B cell (primary cell): ENCODE measurements around the gene BTN3A1. TPM values are rescaled to one million over a fixed set of nuclear protein-coding genes. Genes with fewer than 3 reads are reported as not detected.

Experiments
- ATAC-seq: fragments of 200-7000 bp; cut with Tn5 transposase; one replicate; pipeline ENCODE4 v1.10.0; 2021; ENCODE audit warnings: low read depth, mild to moderate bottlenecking, moderate number of reproducible peaks, moderate library complexity
- CTCF ChIA-PET: fragments of 350-600 bp; sonication (Branson Sonifier 250); formaldehyde crosslinking; loops from one replicate; lab custom pipeline; 2021; ENCODE audit warnings: antibody characterized with exemption, inconsistent platforms; lab: Charles Lee
- POLR2A ChIA-PET: fragments of 350-600 bp; sonication (Branson Sonifier 250); formaldehyde crosslinking; loops from one replicate; lab custom pipeline; 2021; ENCODE audit warnings: antibody characterized with exemption; lab: Charles Lee
- DNase-seq: peaks from one replicate; pipeline ENCODE4 v3.0.0; 2013
- H2AFZ ChIP-seq: 2 replicates; pipeline ENCODE4 v1.6.1; 2012; ENCODE audit warnings: mild to moderate bottlenecking, low read depth, low read length; ENCODE audit not compliant: insufficient read depth, poor library complexity, severe bottlenecking
- H3K27ac ChIP-seq, 2 donors: 1 replicate in 1 of 2; 2 replicates in 1 of 2; pipeline ENCODE4 v1.5.1; 2012 to 2013; ENCODE audit warnings: low read length in 2 of 2, mild to moderate bottlenecking in 2 of 2, moderate library complexity in 1 of 2
- H3K27me3 ChIP-seq, 4 experiments: fragments of 200-600 bp in 1 of 4; sonication (generic) in 1 of 4; replicated peaks in 1 of 4; 1 replicate in 2 of 4; 2 replicates in 2 of 4; pipeline versions ENCODE4 v1.6.1 to v1.7.0; 2013 to 2016; ENCODE audit warnings: low read length in 3 of 4, mild to moderate bottlenecking in 2 of 4, mixed read lengths in 1 of 4, moderate library complexity in 1 of 4; ENCODE audit not compliant: insufficient read depth in 4 of 4, control insufficient read depth in 3 of 4; ENCODE audit errors: control extremely low read depth in 1 of 4
- H3K36me3 ChIP-seq, 2 experiments: replicated peaks in 1 of 2; 1 replicate in 1 of 2; 2 replicates in 1 of 2; pipeline versions ENCODE4 v1.6.1 to v1.7.1; 2013; ENCODE audit warnings: low read length in 1 of 2; ENCODE audit not compliant: insufficient read depth in 2 of 2, control insufficient read depth in 1 of 2; ENCODE audit errors: control extremely low read depth in 1 of 2, extremely low read depth in 1 of 2
- H3K4me1 ChIP-seq, 2 donors: fragments of 200-600 bp in 1 of 2; sonication (generic) in 1 of 2; 1 replicate in 1 of 2; 2 replicates in 1 of 2; pipeline versions ENCODE4 v1.5.1 to v1.6.1; 2013 to 2017; ENCODE audit warnings: low read length in 2 of 2; ENCODE audit not compliant: control insufficient read depth in 2 of 2, insufficient read depth in 2 of 2
- H3K4me2 ChIP-seq: replicated peaks from 2 replicates; pipeline ENCODE3; 2012; ENCODE audit warnings: mild to moderate bottlenecking, low read depth, low read length; ENCODE audit not compliant: poor library complexity, severe bottlenecking
- H3K4me3 ChIP-seq, 5 experiments: fragments of 200-600 bp in 1 of 5; sonication (generic) in 1 of 5; 1 replicate in 3 of 5; 2 replicates in 2 of 5; pipeline versions ENCODE4 v1.5.1 to v1.7.0; 2011 to 2016; ENCODE audit warnings: low read length in 4 of 5, mild to moderate bottlenecking in 4 of 5, low read depth in 2 of 5, control low read depth in 1 of 5, moderate library complexity in 1 of 5; ENCODE audit not compliant: insufficient read depth in 1 of 5; ENCODE audit errors: control extremely low read depth in 1 of 5, extremely low read depth in 1 of 5
- H3K79me2 ChIP-seq: fragments of 200-600 bp; sonication (generic); one replicate; pipeline ENCODE4 v1.6.0; 2016; ENCODE audit warnings: low read length; ENCODE audit not compliant: control insufficient read depth, insufficient read depth
- H3K9ac ChIP-seq: fragments of 200-600 bp; sonication (generic); 2 replicates; pipeline ENCODE4 v1.6.1; 2017; ENCODE audit warnings: mild to moderate bottlenecking, low read length, moderate library complexity
- H3K9me3 ChIP-seq, 3 donors: one replicate each; pipeline versions ENCODE4 v1.6.1 to v1.7.1; 2013; ENCODE audit warnings: low read length in 2 of 3; ENCODE audit not compliant: control insufficient read depth in 2 of 3, insufficient read depth in 1 of 3; ENCODE audit errors: control extremely low read depth in 1 of 3
- H4K20me1 ChIP-seq: 2 replicates; pipeline ENCODE4 v1.6.0; 2012; ENCODE audit warnings: mild to moderate bottlenecking, low read length; ENCODE audit not compliant: insufficient read depth, control insufficient read depth, poor library complexity, severe bottlenecking
- H3K27ac Mint-ChIP-seq: one replicate; pipeline ENCODE4 v1.8.0; 2021; ENCODE audit warnings: mixed read lengths
- H3K27me3 Mint-ChIP-seq: one replicate; pipeline ENCODE4 v1.8.0; 2021; ENCODE audit warnings: mixed read lengths
- H3K4me1 Mint-ChIP-seq: one replicate; pipeline ENCODE4 v1.8.0; 2021; ENCODE audit warnings: mixed read lengths
- H3K4me3 Mint-ChIP-seq: one replicate; pipeline ENCODE4 v1.8.0; 2021; ENCODE audit warnings: mixed read lengths
- H3K9me3 Mint-ChIP-seq: one replicate; pipeline ENCODE4 v1.8.0; 2022; ENCODE audit warnings: mixed read lengths; ENCODE audit not compliant: insufficient read depth
- EZH2 ChIP-seq: IDR thresholded peaks from 2 replicates; pipeline ENCODE4 v1.6.1; 2012; ENCODE audit warnings: borderline replicate concordance, low read depth, mild to moderate bottlenecking, moderate library complexity, low read length; ENCODE audit not compliant: insufficient read depth, poor library complexity, severe bottlenecking
- WGBS: methylation state at CpG from one replicate; pipeline ENCODE4 v1.1.5; 2013; ENCODE audit warnings: missing lambda C conversion rate; ENCODE audit not compliant: insufficient coverage; 5-methylcytosine and 5-hydroxymethylcytosine counted together
- intact Hi-C: fragments of 100-400 bp; cut with micrococcal nuclease; formaldehyde crosslinking; loops from one replicate; pipeline ENCODE4 v1.10.0; 2022
- polyA plus RNA-seq: library from polyadenylated mRNA; depleted of rRNA; stranded (reverse); fragments of >200 nt; gene quantifications from 2 replicates; pipeline ENCODE4 v1.2.3, GENCODE V29; 2012
- total RNA-seq, 2 donors: library from RNA; stranded (reverse); fragments of 120-200 nt in 1 of 2; gene quantifications; 1 replicate in 1 of 2; 2 replicates in 1 of 2; pipeline versions ENCODE4 v1.2.3 to v1.2.4, GENCODE V29; 2013 to 2022
- TF ChIP-seq, protein P1 (sequence below): fragments of 200-600 bp; IDR thresholded peaks from one replicate; pipeline ENCODE4 v1.8.0; 2022; ENCODE audit warnings: antibody characterized with exemption, mild to moderate bottlenecking

The BTN3A1 gene
- total and polyA plus RNA-seq, 2 donors (not counting 1 experiment from before 2014, with no cell fraction given) = 133 to 175 TPM

DNA sequence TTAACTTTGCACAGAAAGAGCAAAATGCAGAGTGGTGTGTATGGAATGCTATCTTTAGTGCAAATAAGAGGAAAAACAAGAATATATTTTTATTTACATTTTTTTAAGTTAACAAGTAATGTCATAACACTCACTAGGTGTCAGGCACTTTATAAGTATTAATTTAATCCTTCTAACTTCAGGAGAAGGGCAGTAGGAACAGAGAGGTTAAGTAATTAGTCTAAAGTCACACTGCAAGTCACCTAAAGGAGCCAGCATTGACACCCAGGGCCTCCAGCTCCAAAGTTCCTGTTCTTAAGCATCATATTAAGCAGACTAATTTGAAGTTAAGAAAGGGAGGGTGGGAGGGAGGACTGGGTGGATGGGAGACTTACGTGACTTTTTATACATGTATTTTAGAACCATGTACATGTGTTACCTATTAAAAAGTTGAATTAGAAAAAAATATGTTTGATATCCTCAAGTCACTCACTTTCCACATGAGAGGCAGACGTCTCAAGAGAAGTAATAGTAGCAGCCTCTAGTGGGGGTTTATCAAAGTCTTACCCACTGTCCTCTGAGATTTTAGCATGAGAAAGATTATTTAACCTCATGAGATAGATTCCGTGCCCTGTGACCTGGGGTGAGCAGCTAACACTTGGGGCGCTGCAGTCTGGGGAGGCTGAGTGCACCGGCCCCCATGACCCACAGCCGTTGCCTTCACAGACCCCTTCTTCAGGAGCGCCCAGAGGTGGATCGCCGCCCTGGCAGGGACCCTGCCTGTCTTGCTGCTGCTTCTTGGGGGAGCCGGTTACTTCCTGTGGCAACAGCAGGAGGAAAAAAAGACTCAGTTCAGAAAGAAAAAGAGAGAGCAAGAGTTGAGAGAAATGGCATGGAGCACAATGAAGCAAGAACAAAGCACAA, 7.0 kb downstream of the BTN3A1 start:
- no peaks in the 10 kb centered on the region for H3K9me3 ChIP-seq
- Mint-ChIP-seq H3K27me3 (no peaks in the 10 kb centered on the region), H3K9me3 (no peaks in the 10 kb centered on the region), H3K4me1 (peaks cover 49% of the 10 kb centered on the region), H3K27ac (no peak overlapping the region), H3K4me3 (no peak overlapping the region)
- no peak overlapping the region for H2AFZ ChIP-seq
- 98% methylated on average over 7 of the region's 10 CpGs for WGBS
- H3K27ac ChIP-seq = no peak overlapping the region
- no peaks in the 10 kb centered on the region for H3K27me3 ChIP-seq
- H3K4me1 ChIP-seq = peaks cover 17 to 33% of the 10 kb centered on the region in 2 donors
- ChIA-PET CTCF (no interaction called here), POLR2A (no interaction called here)
- no peaks in the 10 kb centered on the region for H4K20me1 ChIP-seq
- peaks cover 5 to 78% of the 10 kb centered on the region in 2 experiments for H3K36me3 ChIP-seq
- DNase-seq (no peak), ATAC-seq (no peak)
- no peak overlapping the region for H3K9ac ChIP-seq
- H3K79me2 ChIP-seq = peaks cover 14% of the 10 kb centered on the region
- intact Hi-C loops = no loop called here
- H3K4me3 ChIP-seq = no peak overlapping the region
- no peak overlapping the region for H3K4me2 ChIP-seq
- TF ChIP-seq, protein P1, sequence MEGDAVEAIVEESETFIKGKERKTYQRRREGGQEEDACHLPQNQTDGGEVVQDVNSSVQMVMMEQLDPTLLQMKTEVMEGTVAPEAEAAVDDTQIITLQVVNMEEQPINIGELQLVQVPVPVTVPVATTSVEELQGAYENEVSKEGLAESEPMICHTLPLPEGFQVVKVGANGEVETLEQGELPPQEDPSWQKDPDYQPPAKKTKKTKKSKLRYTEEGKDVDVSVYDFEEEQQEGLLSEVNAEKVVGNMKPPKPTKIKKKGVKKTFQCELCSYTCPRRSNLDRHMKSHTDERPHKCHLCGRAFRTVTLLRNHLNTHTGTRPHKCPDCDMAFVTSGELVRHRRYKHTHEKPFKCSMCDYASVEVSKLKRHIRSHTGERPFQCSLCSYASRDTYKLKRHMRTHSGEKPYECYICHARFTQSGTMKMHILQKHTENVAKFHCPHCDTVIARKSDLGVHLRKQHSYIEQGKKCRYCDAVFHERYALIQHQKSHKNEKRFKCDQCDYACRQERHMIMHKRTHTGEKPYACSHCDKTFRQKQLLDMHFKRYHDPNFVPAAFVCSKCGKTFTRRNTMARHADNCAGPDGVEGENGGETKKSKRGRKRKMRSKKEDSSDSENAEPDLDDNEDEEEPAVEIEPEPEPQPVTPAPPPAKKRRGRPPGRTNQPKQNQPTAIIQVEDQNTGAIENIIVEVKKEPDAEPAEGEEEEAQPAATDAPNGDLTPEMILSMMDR = no peak
- TF ChIP-seq EZH2 = no peak

DNA sequence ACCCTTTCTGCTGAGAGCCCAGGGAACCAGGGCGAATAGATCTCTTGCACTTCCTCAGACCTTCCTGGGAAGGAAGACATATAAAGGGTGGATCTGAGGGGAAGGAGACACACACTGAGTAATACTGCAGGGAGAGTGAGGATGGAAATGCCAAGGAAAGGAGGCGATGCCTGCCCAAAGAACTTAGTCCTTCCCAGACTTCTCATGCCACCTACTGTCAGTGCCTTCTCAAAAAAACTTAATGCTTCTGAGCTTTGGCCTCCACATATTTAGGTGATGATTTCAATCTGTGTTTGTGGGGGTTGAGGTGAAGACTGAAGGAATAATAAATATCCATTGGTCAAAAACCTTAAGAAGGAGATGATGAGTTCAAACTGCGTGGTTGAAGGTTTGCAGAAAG, 9.7 kb downstream of the BTN3A1 start:
- Histone ChIP-seq H3K4me2 (no peak overlapping the region), H3K36me3 (peaks cover under 1 to 65% of the 10 kb centered on the region in 2 experiments), H4K20me1 (no peaks in the 10 kb centered on the region), H3K4me3 (no peak overlapping the region), H3K9me3 (peaks cover 0 to 1% (median 0%) of the 10 kb centered on the region in 3 donors), H3K4me1 (peaks cover 12 to 20% of the 10 kb centered on the region in 2 donors), H2AFZ (no peak overlapping the region), H3K9ac (no peak overlapping the region), H3K27me3 (no peaks in the 10 kb centered on the region), H3K27ac (no peak overlapping the region), H3K79me2 (no peaks in the 10 kb centered on the region)
- ChIA-PET POLR2A (no interaction called here), CTCF (interaction anchor here (1.2 kb wide), 1 partner anchor 28 kb away, joined by 3 read pairs; the partner anchor contains the start of gene BTN2A2)
- no peaks in the 10 kb centered on the region for H3K9me3 Mint-ChIP-seq
- ATAC-seq = no peak
- intact Hi-C loops = no loop called here
- TF ChIP-seq, protein P1 = no peak
- TF ChIP-seq EZH2 = no peak
- whole genome bisulfite sequencing = 100% methylated on average over 2 of the region's 3 CpGs
- no peak for DNase-seq
- H3K27me3 Mint-ChIP-seq = no peaks in the 10 kb centered on the region
- no peak overlapping the region for H3K4me3 Mint-ChIP-seq
- H3K27ac Mint-ChIP-seq = peak overlapping the region; percentile 2
- peaks cover 39% of the 10 kb centered on the region for H3K4me1 Mint-ChIP-seq
